ENCODE results near the gene ADAD2.

GRCh38 chr16:84181144-84181915 lies 9.6 kb upstream of the ADAD2 start:
- TF ChIP-seq CTCF (IDR thresholded peaks at IDR 0.05) (no peak), POLR2A (IDR thresholded peaks at IDR 0.05) (no peak)
